ENCODE data around the gene PRKCZ. TPM values are rescaled to one million over a fixed set of nuclear protein-coding genes. Genes with fewer than 3 reads are reported as not detected.
A peak's percentile ranks its signal among the peaks of the same experiment; 100 is the strongest.

Gene PRKCZ
- total RNA-seq, 1 experiment from 2014 or later, result 36.0 TPM

DNA sequence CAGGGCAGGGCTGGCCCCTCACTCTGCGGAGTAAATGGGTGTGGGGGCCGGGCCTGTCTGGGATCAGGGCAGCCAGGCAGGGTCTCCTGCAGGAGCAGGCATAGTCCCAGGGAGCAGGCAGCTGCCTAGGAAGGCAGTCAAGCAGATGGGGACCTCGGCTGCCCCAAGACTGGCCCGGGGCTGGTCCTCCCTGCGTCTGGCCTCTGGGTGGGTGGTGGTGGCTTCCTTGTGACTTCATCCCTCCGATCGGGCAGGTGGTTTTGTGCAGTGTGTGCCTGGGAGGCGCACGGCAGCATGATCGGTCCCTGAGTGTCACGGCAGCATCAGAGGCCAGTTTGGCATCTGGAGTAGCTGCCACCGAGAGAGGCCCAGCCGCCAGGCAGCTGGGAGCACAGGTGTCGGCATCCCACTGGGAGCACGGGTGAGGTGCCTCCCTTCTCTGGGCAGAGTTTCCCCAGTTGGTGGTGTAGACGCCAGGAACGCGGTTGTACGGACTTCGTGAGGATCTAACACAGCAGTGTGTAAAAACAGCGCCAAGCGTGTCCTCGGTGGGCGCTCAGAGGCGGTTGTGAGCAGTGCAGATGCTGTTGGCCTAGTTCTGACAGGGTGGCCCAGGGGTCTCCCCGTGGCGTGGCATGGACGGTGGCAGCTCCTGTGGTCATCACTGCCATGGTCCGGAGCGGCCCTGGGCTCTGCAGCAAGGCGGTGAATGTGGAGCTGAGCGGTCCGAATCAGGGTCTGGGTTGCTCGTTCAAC, 45.9 kb downstream of the PRKCZ start:
- H3F3A ChIP-seq (ENCODE audit: insufficient read depth, low read depth), result peaks cover 7% of the 10 kb centered on the region; the same call in 1 of the 2 replicates
- H3K9me2 ChIP-seq (ENCODE audit: insufficient read depth), result no peaks in the 10 kb centered on the region
- POLR2A ChIA-PET (ENCODE audit: unreplicated experiment), result no interaction called here
- no peaks in the 10 kb centered on the region for H3K79me2 ChIP-seq (ENCODE audit: low read depth)
- peaks cover 15% of the 10 kb centered on the region; the same call in 1 of the 2 replicates for H3K9me3 ChIP-seq (ENCODE audit: insufficient read depth, low read depth)
- H3K27me3 ChIP-seq (ENCODE audit: insufficient read depth, low read depth), result no peaks in the 10 kb centered on the region
- TF ChIP-seq EZH2 (IDR thresholded peaks at IDR 0.05; ENCODE audit: low read depth), result no peak
- TF ChIP-seq, protein P1, sequence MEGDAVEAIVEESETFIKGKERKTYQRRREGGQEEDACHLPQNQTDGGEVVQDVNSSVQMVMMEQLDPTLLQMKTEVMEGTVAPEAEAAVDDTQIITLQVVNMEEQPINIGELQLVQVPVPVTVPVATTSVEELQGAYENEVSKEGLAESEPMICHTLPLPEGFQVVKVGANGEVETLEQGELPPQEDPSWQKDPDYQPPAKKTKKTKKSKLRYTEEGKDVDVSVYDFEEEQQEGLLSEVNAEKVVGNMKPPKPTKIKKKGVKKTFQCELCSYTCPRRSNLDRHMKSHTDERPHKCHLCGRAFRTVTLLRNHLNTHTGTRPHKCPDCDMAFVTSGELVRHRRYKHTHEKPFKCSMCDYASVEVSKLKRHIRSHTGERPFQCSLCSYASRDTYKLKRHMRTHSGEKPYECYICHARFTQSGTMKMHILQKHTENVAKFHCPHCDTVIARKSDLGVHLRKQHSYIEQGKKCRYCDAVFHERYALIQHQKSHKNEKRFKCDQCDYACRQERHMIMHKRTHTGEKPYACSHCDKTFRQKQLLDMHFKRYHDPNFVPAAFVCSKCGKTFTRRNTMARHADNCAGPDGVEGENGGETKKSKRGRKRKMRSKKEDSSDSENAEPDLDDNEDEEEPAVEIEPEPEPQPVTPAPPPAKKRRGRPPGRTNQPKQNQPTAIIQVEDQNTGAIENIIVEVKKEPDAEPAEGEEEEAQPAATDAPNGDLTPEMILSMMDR (conservative IDR thresholded peaks at IDR 0.05), result no peak
- CTCF ChIA-PET, result no interaction called here
- no peak overlapping the region for H3K4me2 ChIP-seq
- H2AFZ ChIP-seq, result no peak overlapping the region
- H3K27ac ChIP-seq, result no peak overlapping the region
- H3K36me3 ChIP-seq (ENCODE audit: low read depth), result no peaks in the 10 kb centered on the region
- no peaks in the 10 kb centered on the region for H4K20me1 ChIP-seq (ENCODE audit: insufficient read depth)
- no peaks in the 10 kb centered on the region for H3K4me1 ChIP-seq (replicated peaks; ENCODE audit: insufficient read depth)
- intact Hi-C loops (cut with micrococcal nuclease; ENCODE audit: unreplicated experiment), result no loop called here
- no peak overlapping the region for H3K4me3 ChIP-seq
- no peak for DNase-seq
- BruUV-seq (replicated peaks), result no TSS peak

DNA sequence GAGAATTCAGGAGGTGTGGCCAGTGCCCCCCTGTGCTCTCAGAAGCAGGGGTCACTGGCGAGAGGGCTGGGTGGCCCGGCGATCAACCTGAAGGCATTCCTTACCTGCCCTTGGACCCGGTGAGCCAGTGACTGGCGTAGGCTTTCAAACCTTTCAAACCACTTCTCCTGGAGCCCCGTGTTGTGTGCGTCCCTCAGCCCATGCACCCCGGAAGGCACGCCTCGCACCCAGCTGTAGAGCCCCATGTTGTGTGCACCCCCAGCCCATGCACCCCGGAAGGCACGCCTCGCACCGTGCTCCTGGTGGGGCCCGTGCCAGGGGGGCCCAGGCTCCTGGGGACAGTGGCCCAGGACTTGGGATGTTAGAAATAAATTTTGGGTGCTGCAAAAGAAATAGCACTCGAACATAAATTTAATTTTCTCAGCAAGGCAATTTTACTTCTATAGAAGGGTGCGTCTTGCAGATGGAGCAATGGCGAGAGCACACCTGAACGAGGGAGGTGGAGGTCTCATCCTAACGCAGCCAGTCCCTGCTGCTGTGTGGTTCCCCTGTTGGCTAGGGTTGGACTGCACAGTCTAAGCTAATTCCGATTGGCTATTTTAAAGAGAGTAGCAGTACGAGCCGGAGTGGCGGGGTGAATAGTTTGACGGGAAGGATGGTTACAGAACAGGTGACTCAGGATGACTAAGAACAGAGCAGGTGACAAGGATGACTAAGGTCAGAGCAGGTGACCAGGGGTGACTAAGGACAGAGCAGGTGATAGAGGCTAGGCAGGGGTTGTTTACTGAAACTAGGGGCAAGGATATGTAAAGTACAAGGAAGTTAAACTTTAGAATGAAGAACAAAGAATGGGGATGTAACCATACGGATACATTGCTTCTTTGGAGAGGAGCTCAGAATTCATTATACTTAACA, 47.4 kb downstream of the PRKCZ start:
- Histone ChIP-seq H3K27ac (0 out of 2 replicates have a peak overlapping the region, but pooled peaks have one; percentile 4), H3K9me2 (ENCODE audit: insufficient read depth) (no peaks in the 10 kb centered on the region), H3K4me3 (no peak overlapping the region), H3F3A (ENCODE audit: insufficient read depth, low read depth) (peaks cover 7% of the 10 kb centered on the region; the same call in 1 of the 2 replicates), H3K4me2 (no peak overlapping the region), H3K27me3 (ENCODE audit: insufficient read depth, low read depth) (no peaks in the 10 kb centered on the region), H3K79me2 (ENCODE audit: low read depth) (no peaks in the 10 kb centered on the region), H3K9me3 (ENCODE audit: insufficient read depth, low read depth) (peaks cover 15% of the 10 kb centered on the region; the same call in 1 of the 2 replicates), H4K20me1 (ENCODE audit: insufficient read depth) (no peaks in the 10 kb centered on the region), H3K4me1 (replicated peaks; ENCODE audit: insufficient read depth) (no peaks in the 10 kb centered on the region), H2AFZ (no peak overlapping the region), H3K36me3 (ENCODE audit: low read depth) (no peaks in the 10 kb centered on the region)
- no peak for DNase-seq
- TF ChIP-seq EZH2 (IDR thresholded peaks at IDR 0.05; ENCODE audit: low read depth), result no peak
- TF ChIP-seq, protein P1 (conservative IDR thresholded peaks at IDR 0.05), result no peak
- intact Hi-C loops (cut with micrococcal nuclease; ENCODE audit: unreplicated experiment), result no loop called here
- no TSS peak for BruUV-seq (replicated peaks)
- ChIA-PET CTCF (no interaction called here), POLR2A (ENCODE audit: unreplicated experiment) (no interaction called here)

DNA sequence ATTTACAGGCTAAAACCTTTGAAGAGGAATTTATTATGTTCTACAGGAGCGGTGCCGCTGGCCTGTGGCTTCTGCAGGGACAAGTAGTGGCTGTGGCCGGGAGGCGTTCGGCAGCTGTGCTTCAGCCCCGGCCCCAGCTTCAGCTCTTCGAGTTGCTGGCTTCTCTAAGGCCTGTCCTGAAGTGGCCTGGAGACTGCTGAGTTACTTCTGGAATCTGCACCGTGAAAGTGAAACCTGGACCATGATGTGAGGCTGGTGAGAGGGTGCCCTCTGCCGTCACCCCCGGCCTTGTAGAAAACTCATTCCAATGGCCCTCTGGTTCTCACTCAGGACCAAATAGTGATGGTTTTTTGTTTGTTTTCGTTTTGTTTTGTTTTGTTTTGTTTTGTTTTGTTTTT, 48.1 kb downstream of the PRKCZ start:
- POLR2A ChIA-PET (ENCODE audit: unreplicated experiment), result no interaction called here
- CTCF ChIA-PET, result no interaction called here
- Histone ChIP-seq H3K9me2 (ENCODE audit: insufficient read depth) (no peaks in the 10 kb centered on the region), H4K20me1 (ENCODE audit: insufficient read depth) (no peaks in the 10 kb centered on the region), H3K79me2 (ENCODE audit: low read depth) (no peaks in the 10 kb centered on the region), H3K27me3 (ENCODE audit: insufficient read depth, low read depth) (no peaks in the 10 kb centered on the region), H3K4me2 (no peak overlapping the region), H3K4me1 (replicated peaks; ENCODE audit: insufficient read depth) (no peaks in the 10 kb centered on the region), H3K27ac (0 out of 2 replicates have a peak overlapping the region, but pooled peaks have one; percentile 4), H2AFZ (no peak overlapping the region), H3K4me3 (no peak overlapping the region), H3F3A (ENCODE audit: insufficient read depth, low read depth) (peaks cover 7% of the 10 kb centered on the region; the same call in 1 of the 2 replicates), H3K9me3 (ENCODE audit: insufficient read depth, low read depth) (peaks cover 15% of the 10 kb centered on the region; the same call in 1 of the 2 replicates), H3K36me3 (ENCODE audit: low read depth) (no peaks in the 10 kb centered on the region)
- no peak for DNase-seq
- BruUV-seq (replicated peaks), result no TSS peak
- intact Hi-C loops (cut with micrococcal nuclease; ENCODE audit: unreplicated experiment), result no loop called here
- TF ChIP-seq EZH2 (IDR thresholded peaks at IDR 0.05; ENCODE audit: low read depth), result no peak
- TF ChIP-seq, protein P1 (conservative IDR thresholded peaks at IDR 0.05), result no peak

Measured in PC-9 (cell line).